IMR-90 (cell line): ENCODE data around the gene COL4A1. TPM values are rescaled to one million over a fixed set of nuclear protein-coding genes. Genes with fewer than 3 reads are reported as not detected.

Experiments used
- ATAC-seq: fragments of 200-7000 bp; cut with Tn5 transposase; 2 replicates; pipeline ENCODE4 v1.9.1; 2020; ENCODE audit warnings: low read depth, mild to moderate bottlenecking, moderate library complexity
- BruUV-seq: library from RNA; stranded (reverse); fragments of 400-500 nt; replicated peaks from 2 replicates; lab custom pipeline; 2021; lab: Mats Ljungman, UMichigan
- CTCF ChIA-PET: fragments of 300-600 bp; formaldehyde crosslinking; extraction: SDS; loops from one replicate; lab custom pipeline; 2021; ENCODE audit warnings: antibody characterized with exemption; lab: Yijun Ruan, JAX
- POLR2A ChIA-PET: fragments of 300-600 bp; sonication (Branson Sonifier 250); formaldehyde crosslinking; loops from one replicate; lab custom pipeline; 2022; ENCODE audit warnings: antibody characterized with exemption; ENCODE audit not compliant: unreplicated experiment; lab: Charles Lee
- DNase-seq: peaks from one replicate; pipeline ENCODE4 v3.0.0; 2013
- H2AFZ ChIP-seq: replicated peaks from 2 replicates; pipeline ENCODE3; 2013; ENCODE audit warnings: low read length, mild to moderate bottlenecking; ENCODE audit not compliant: poor library complexity
- H2AK5ac ChIP-seq: 2 replicates; pipeline ENCODE4 v1.6.1; 2013; ENCODE audit warnings: low read depth, low read length, inconsistent platforms
- H2AK9ac ChIP-seq: replicated peaks from 2 replicates; pipeline ENCODE3; 2013; ENCODE audit warnings: mild to moderate bottlenecking, low read depth, low read length, moderate library complexity; ENCODE audit not compliant: poor library complexity
- H2BK120ac ChIP-seq: 2 replicates; pipeline ENCODE4 v1.6.1; 2013; ENCODE audit warnings: low read depth, low read length, inconsistent platforms
- H2BK15ac ChIP-seq: 3 replicates; pipeline ENCODE4 v1.6.1; 2013; ENCODE audit warnings: low read depth, low read length, inconsistent platforms
- H2BK20ac ChIP-seq: 2 replicates; pipeline ENCODE4 v1.6.1; 2013; ENCODE audit warnings: low read depth, mild to moderate bottlenecking, inconsistent platforms, low read length, moderate library complexity
- H2BK5ac ChIP-seq: 2 replicates; pipeline ENCODE4 v1.6.1; 2013; ENCODE audit warnings: mild to moderate bottlenecking, low read depth, low read length, inconsistent platforms; ENCODE audit not compliant: poor library complexity, severe bottlenecking
- H3K14ac ChIP-seq: replicated peaks from 2 replicates; pipeline ENCODE4 v1.6.1; 2013; ENCODE audit warnings: low read depth, low read length, inconsistent platforms
- H3K18ac ChIP-seq: 2 replicates; pipeline ENCODE4 v1.6.1; 2013; ENCODE audit warnings: low read depth, low read length, control low read depth
- H3K23ac ChIP-seq: 2 replicates; pipeline ENCODE4 v1.6.1; 2013; ENCODE audit warnings: low read depth, low read length, inconsistent platforms
- H3K27ac ChIP-seq: 2 replicates; pipeline ENCODE4 v1.5.1; 2013; ENCODE audit warnings: mild to moderate bottlenecking, control low read depth, low read length; ENCODE audit not compliant: insufficient read depth
- H3K27me3 ChIP-seq: 2 replicates; pipeline ENCODE4 v1.6.1; 2013; ENCODE audit warnings: low read length; ENCODE audit not compliant: control insufficient read depth, insufficient read depth
- H3K36me3 ChIP-seq: 2 replicates; pipeline ENCODE4 v1.6.1; 2013; ENCODE audit warnings: low read length, mixed read lengths; ENCODE audit not compliant: control insufficient read depth, insufficient read depth
- H3K4ac ChIP-seq: 2 replicates; pipeline ENCODE4 v1.6.1; 2013; ENCODE audit warnings: low read depth, low read length, inconsistent platforms
- H3K4me1 ChIP-seq: 2 replicates; pipeline ENCODE4 v1.6.1; 2013; ENCODE audit warnings: low read length, mixed read lengths; ENCODE audit not compliant: control insufficient read depth, insufficient read depth
- H3K4me2 ChIP-seq: 2 replicates; pipeline ENCODE4 v1.6.1; 2013; ENCODE audit warnings: low read depth, mild to moderate bottlenecking, control low read depth, low read length, moderate library complexity
- H3K4me3 ChIP-seq: 2 replicates; pipeline ENCODE4 v1.5.1; 2013; ENCODE audit warnings: low read depth, mild to moderate bottlenecking, control low read depth, low read length, moderate library complexity; ENCODE audit not compliant: insufficient read depth
- H3K56ac ChIP-seq: 2 replicates; pipeline ENCODE4 v1.6.1; 2013; ENCODE audit warnings: low read length, inconsistent platforms; ENCODE audit not compliant: insufficient read depth; ENCODE audit errors: extremely low read depth
- H3K79me1 ChIP-seq, 2 experiments: 2 replicates each; pipeline ENCODE4 v1.6.1; 2013; ENCODE audit warnings: low read length in 2 of 2, inconsistent platforms in 1 of 2, low read depth in 1 of 2
- H3K9ac ChIP-seq: 2 replicates; pipeline ENCODE4 v1.6.1; 2013; ENCODE audit warnings: low read depth, low read length, control low read depth
- H3K9me1 ChIP-seq: 2 replicates; pipeline ENCODE4 v1.6.1; 2013; ENCODE audit warnings: low read length, inconsistent platforms; ENCODE audit not compliant: insufficient read depth
- H3K9me3 ChIP-seq: 2 replicates; pipeline ENCODE4 v1.6.1; 2013; ENCODE audit warnings: low read length; ENCODE audit not compliant: control insufficient read depth, insufficient read depth
- H4K20me1 ChIP-seq: 2 replicates; pipeline ENCODE4 v1.6.1; 2013; ENCODE audit warnings: low read length, inconsistent platforms; ENCODE audit not compliant: insufficient read depth
- H4K5ac ChIP-seq: 2 replicates; pipeline ENCODE4 v1.6.1; 2013; ENCODE audit warnings: mild to moderate bottlenecking, low read depth, low read length, control low read depth
- H4K8ac ChIP-seq, 2 experiments: 2 replicates each; pipeline ENCODE4 v1.6.1; 2013; ENCODE audit warnings: low read depth in 2 of 2, low read length in 2 of 2, control low read depth in 1 of 2, inconsistent platforms in 1 of 2
- H4K91ac ChIP-seq: 2 replicates; pipeline ENCODE4 v1.6.1; 2013; ENCODE audit warnings: low read depth, low read length, inconsistent platforms; ENCODE audit not compliant: insufficient read depth
- CEBPB ChIP-seq: IDR thresholded peaks from 2 replicates; pipeline ENCODE4 v1.6.1; 2012; ENCODE audit warnings: low read depth, low read length, improper control_type of control experiment
- MAZ ChIP-seq: IDR thresholded peaks from 2 replicates; pipeline ENCODE4 v1.6.1; 2012; ENCODE audit warnings: low read depth, mild to moderate bottlenecking, low read length, improper control_type of control experiment, moderate library complexity, borderline replicate concordance
- RCOR1 ChIP-seq: IDR thresholded peaks from 2 replicates; pipeline ENCODE4 v1.6.1; 2012; ENCODE audit warnings: mild to moderate bottlenecking, low read length, improper control_type of control experiment; ENCODE audit not compliant: insufficient replicate concordance
- WGBS, 2 experiments: methylation state at CpG; one replicate each; pipeline versions ENCODE4 v1.1.5 to v1.1.7; 2013; ENCODE audit warnings: missing lambda C conversion rate in 2 of 2; ENCODE audit not compliant: insufficient read length in 1 of 2; ENCODE audit errors: extremely low coverage in 2 of 2; 5-methylcytosine and 5-hydroxymethylcytosine counted together
- dilution Hi-C: fragments of 300-500 bp; cut with HindIII; formaldehyde crosslinking; loops from one replicate; pipeline ENCODE4 v1.14.3; 2018; ENCODE audit warnings: low sequenced_read_pairs; ENCODE audit not compliant: unreplicated experiment
- in situ Hi-C: fragments of 300-500 bp; cut with MboI; formaldehyde crosslinking; loops from 3 replicates; pipeline ENCODE4 v1.14.3; 2019; ENCODE audit warnings: low sequenced_read_pairs, inconsistent platforms, mixed read lengths
- intact Hi-C: fragments of 100-400 bp; cut with micrococcal nuclease; formaldehyde crosslinking; loops from 2 replicates; pipeline ENCODE4 v1.10.0; 2022
- polyA plus RNA-seq, 3 experiments: library from polyadenylated mRNA; depleted of rRNA; stranded (reverse); fragments of >200 nt; gene quantifications; 2 replicates each; pipeline ENCODE4 v1.2.3, GENCODE V29; 2012; ENCODE audit warnings: low replicate concordance in 1 of 3
- total RNA-seq: library from RNA; depleted of rRNA; stranded (reverse); fragments of >200 nt; gene quantifications from 2 replicates; pipeline ENCODE4 v1.2.3, GENCODE V29; 2012

The COL4A1 gene
- total and polyA plus RNA-seq, 2 of the 4 experiments (the other 2 are of a cell fraction): 230 to 337 TPM

DNA sequence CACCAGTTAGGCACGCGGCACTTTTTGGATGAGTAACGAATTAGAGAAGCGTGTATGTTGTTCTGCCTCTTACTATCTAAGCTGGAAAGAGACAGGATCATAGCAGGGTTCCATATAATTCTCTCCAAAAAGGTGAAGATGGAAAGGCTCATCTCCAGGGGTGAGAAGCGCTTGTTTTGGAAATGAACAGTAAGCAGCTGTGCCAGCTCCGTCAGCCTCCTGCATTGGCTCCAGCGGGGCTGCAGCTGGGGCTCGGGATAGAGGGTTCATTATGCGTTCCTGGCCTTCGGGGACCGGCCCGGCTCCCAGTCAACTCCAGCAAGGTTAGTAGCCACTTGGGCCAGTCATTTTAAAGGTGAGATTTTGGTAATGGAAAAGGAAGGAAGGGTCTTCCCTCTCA, 155.5 kb downstream of the COL4A1 start:
- Histone ChIP-seq H3K18ac (no peak overlapping the region), H3K79me1 (peaks cover 7 to 31% of the 10 kb centered on the region in 2 experiments; a peak in 3 of 4 replicates), H2BK15ac (no peak overlapping the region), H2BK20ac (peak overlapping the region; percentile 14; the same call in 1 of the 2 replicates), H3K4ac (no peak overlapping the region), H3K27ac (no peak overlapping the region), H3K27me3 (no peaks in the 10 kb centered on the region), H4K91ac (no peak overlapping the region), H2AK5ac (no peak overlapping the region), H3K4me2 (no peak overlapping the region), H3K56ac (no peak overlapping the region), H3K4me1 (peaks cover 6% of the 10 kb centered on the region; the same call in 1 of the 2 replicates), H3K4me3 (no peak overlapping the region), H2AFZ (no peak overlapping the region), H3K36me3 (peaks cover 66% of the 10 kb centered on the region), H3K23ac (no peak overlapping the region), H3K9me3 (peaks cover 5% of the 10 kb centered on the region), H2BK120ac (no peak overlapping the region), H2BK5ac (no peak overlapping the region), H4K5ac (no peak overlapping the region), H3K9me1 (0 out of 2 replicates have a peak, but pooled peaks cover 2% of the 10 kb centered on the region), H4K20me1 (0 out of 2 replicates have a peak, but pooled peaks cover 4% of the 10 kb centered on the region), H3K14ac (no peak overlapping the region), H4K8ac (no peak overlapping the region), H2AK9ac (no peak overlapping the region), H3K9ac (no peak overlapping the region)
- intact Hi-C loops (no loop called here), in situ Hi-C loops (no loop called here), dilution Hi-C loops (no loop called here)
- no peak for ATAC-seq
- POLR2A ChIA-PET: no interaction called here
- no peak for DNase-seq
- CTCF ChIA-PET: no interaction called here
- no TSS peak for BruUV-seq
- 87% methylated on average over 4 of the region's 12 CpGs; no CpG with 5 or more reads in 1 of the 2 experiments for WGBS, 2 experiments
- no peak for TF ChIP-seq RCOR1
- TF ChIP-seq MAZ: no peak
- TF ChIP-seq CEBPB: no peak
